ENCODE data around the gene OR52E1. TPM values are rescaled to one million over a fixed set of nuclear protein-coding genes. Genes with fewer than 3 reads are reported as not detected.
"Not testable (repeated sequence)": the region's sequence is repeated elsewhere in the genome, so short reads cannot be mapped to it uniquely, and the experiment has no call there.

Gene OR52E1
- total RNA-seq, 1 donor from 2014 or later, result not detected

GRCh38 chr11:5042091-5042490 lies 27.3 kb upstream of the OR52E1 start:
- no peak overlapping the region for H3K4me3 ChIP-seq
- no peak for TF ChIP-seq CTCF (IDR thresholded peaks at IDR 0.05)
- no peaks in the 10 kb centered on the region for H3K36me3 ChIP-seq
- H3K9me3 ChIP-seq, result no peaks in the 10 kb centered on the region
- no peaks in the 10 kb centered on the region for H3K27me3 ChIP-seq
- no peak overlapping the region for H3K27ac ChIP-seq
- no peaks in the 10 kb centered on the region for H3K4me1 ChIP-seq
- DNase-seq (ENCODE audit: low spot score in 2 of 2), result no peak
- intact Hi-C loops (cut with DNase I), result no loop called here

- no peak for DNase-seq (ENCODE audit: low spot score in 2 of 2)
- no peak overlapping the region for H3K4me3 ChIP-seq
- H3K9me3 ChIP-seq, result no peaks in the 10 kb centered on the region
- no peak overlapping the region for H3K27ac ChIP-seq
- no peaks in the 10 kb centered on the region for H3K27me3 ChIP-seq
- H3K4me1 ChIP-seq, result no peaks in the 10 kb centered on the region
- intact Hi-C loops (cut with DNase I), result no loop called here
- H3K36me3 ChIP-seq, result no peaks in the 10 kb centered on the region
- TF ChIP-seq CTCF (IDR thresholded peaks at IDR 0.05), result no peak
Measured at GRCh38 chr11:5043380-5043779, 26.0 kb upstream of the OR52E1 start.

- Histone ChIP-seq H3K4me3 (no peak within 1 kb of the TSS), H3K27me3 (no peaks in the 10 kb centered on the region), H3K4me1 (no peaks in the 10 kb centered on the region), H3K27ac (no peak within 1 kb of the TSS), H3K9me3 (no peaks in the 10 kb centered on the region), H3K36me3 (no peaks in the 10 kb centered on the region)
- no peak for TF ChIP-seq CTCF (IDR thresholded peaks at IDR 0.05)
- no peak for DNase-seq (ENCODE audit: low spot score in 2 of 2)
- intact Hi-C loops (cut with DNase I), result no loop called here
Measured at GRCh38 chr11:5046226-5046625, 23.1 kb upstream of the OR52E1 start, which contains the start of gene OR52J3. Gene OR52J3 (plus strand): TSS chr11:5046526. CDS start chr11:5046526, 0 bp downstream.

GRCh38 chr11:5046754-5047330 lies 22.5 kb upstream of the OR52E1 start:
- TF ChIP-seq CTCF (IDR thresholded peaks at IDR 0.05), result no peak
- Histone ChIP-seq H3K4me3 (no peak overlapping the region), H3K4me1 (no peaks in the 10 kb centered on the region), H3K36me3 (no peaks in the 10 kb centered on the region), H3K27ac (no peak overlapping the region), H3K27me3 (no peaks in the 10 kb centered on the region), H3K9me3 (no peaks in the 10 kb centered on the region)
- intact Hi-C loops (cut with DNase I), result no loop called here
- no peak for DNase-seq (ENCODE audit: low spot score in 2 of 2)

- DNase-seq (ENCODE audit: low spot score in 2 of 2); H3K36me3 ChIP-seq; H3K27ac ChIP-seq; H3K4me1 ChIP-seq; H3K4me3 ChIP-seq; intact Hi-C loops (cut with DNase I); H3K9me3 ChIP-seq; H3K27me3 ChIP-seq: not testable (repeated sequence)
Measured at GRCh38 chr11:5058679-5059078, 10.7 kb upstream of the OR52E1 start.

- H3K36me3 ChIP-seq, result no peaks in the 10 kb centered on the region
- H3K9me3 ChIP-seq, result no peaks in the 10 kb centered on the region
- intact Hi-C loops (cut with DNase I), result no loop called here
- no peak within 1 kb of the TSS for H3K4me3 ChIP-seq
- no peak within 1 kb of the TSS for H3K27ac ChIP-seq
- H3K27me3 ChIP-seq, result no peaks in the 10 kb centered on the region
- no peak for DNase-seq (ENCODE audit: low spot score in 2 of 2)
- no peaks in the 10 kb centered on the region for H3K4me1 ChIP-seq
- no peak for TF ChIP-seq CTCF (IDR thresholded peaks at IDR 0.05)
Measured at GRCh38 chr11:5059391-5059790, 10.0 kb upstream of the OR52E1 start, which contains the start of gene OR52E2. Gene OR52E2 (minus strand): TSS chr11:5059627. CDS start chr11:5059627, 0 bp downstream.

Measured in ascending aorta (tissue), 2 donors.